ENCODE measurements around the gene LRCH2.
A peak's percentile ranks its signal among the peaks of the same experiment; 100 is the strongest.
"Not testable (repeated sequence)": the region's sequence is repeated elsewhere in the genome, so short reads cannot be mapped to it uniquely, and the experiment has no call there.

LRCH2 gene, protein sequence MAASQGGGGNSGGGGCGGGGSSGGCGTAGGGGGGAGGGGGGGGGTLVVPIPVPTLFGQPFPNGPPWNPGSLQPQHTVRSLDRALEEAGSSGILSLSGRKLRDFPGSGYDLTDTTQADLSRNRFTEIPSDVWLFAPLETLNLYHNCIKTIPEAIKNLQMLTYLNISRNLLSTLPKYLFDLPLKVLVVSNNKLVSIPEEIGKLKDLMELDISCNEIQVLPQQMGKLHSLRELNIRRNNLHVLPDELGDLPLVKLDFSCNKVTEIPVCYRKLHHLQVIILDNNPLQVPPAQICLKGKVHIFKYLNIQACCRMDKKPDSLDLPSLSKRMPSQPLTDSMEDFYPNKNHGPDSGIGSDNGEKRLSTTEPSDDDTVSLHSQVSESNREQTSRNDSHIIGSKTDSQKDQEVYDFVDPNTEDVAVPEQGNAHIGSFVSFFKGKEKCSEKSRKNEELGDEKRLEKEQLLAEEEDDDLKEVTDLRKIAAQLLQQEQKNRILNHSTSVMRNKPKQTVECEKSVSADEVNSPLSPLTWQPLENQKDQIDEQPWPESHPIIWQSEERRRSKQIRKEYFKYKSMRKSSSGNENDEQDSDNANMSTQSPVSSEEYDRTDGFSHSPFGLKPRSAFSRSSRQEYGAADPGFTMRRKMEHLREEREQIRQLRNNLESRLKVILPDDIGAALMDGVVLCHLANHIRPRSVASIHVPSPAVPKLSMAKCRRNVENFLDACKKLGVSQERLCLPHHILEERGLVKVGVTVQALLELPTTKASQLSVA

DNA sequence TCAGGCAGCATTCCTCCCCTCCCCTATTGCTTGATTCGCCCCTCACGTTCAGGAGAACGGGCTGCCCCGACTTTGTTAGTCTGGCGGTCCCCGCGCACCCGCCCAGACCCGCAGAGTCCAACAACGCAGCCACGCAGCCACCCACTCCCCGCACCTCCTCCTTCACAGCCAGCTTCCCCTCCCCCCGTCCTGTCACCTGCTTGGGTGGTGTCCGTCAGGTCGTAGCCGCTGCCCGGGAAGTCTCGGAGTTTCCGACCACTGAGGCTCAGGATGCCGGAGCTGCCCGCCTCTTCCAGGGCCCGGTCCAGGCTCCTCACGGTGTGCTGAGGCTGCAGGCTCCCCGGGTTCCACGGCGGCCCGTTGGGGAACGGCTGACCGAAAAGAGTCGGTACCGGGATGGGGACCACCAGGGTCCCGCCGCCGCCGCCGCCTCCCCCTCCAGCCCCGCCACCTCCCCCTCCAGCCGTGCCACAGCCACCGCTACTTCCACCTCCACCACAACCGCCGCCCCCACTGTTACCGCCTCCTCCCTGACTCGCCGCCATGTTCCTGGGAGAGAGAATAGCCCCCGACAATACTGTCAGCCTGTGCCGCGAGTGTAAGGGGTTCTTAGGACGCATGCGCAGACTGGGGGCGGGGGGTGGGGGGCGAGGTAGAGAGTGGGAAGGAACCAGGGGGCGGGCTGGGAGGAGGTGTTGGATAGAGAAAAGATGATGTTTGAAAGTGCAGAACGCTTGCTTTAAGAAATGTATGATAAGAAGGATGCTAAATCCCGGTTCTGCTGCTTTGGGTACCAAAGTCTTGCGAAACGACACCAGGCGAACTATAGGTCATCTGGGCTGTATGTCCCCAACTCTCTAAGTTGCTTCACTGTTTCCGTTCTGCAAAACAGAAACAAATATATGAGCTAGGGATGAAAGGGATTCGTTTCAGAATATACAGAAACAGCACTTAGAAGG is at the start of gene LRCH2:
LRCH2 (minus strand) TSS at position 600 of the 959 bp plus-strand sequence; CDS start at position 545, 55 bp downstream.
- peak in 1 of 2 experiments; percentile 5 for DNase-seq

DNA sequence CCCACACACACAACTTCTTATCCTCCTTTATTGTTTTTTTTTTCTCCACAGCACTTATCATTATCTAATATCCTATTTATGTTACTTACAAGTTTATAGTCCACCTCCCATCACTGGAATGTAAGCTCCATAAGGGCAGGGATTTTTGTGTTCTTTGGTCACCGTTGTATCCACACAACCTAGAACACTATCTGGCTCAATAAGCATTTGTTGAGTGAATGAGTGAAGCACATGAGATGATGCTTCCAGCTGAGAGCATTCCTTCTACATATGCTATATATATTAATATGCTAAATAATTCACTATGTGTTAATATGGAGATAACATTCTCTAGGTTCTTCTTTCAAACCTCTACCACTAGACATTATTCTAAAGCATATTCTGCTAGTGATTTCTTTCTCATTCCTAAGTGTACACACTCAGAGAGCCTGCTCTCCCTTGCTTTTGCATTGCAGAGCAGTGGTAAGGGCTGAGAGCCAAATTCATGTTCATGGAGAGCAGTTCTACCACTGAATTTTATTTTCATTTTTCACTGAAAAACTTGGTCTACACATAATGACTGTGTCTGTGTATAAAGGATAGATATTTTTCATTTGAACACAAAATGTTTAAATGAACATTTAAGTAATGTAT is 35.3 kb upstream of the LRCH2 start:
- no peak for DNase-seq

- DNase-seq, result no peak
These were observed 34.5 kb upstream of the LRCH2 start for GRCh38 chrX:115268421-115268820.

GRCh38 chrX:115266300-115266699 is 32.4 kb upstream of the LRCH2 start:
- no peak for DNase-seq

GRCh38 chrX:115264009-115264408 is 30.1 kb upstream of the LRCH2 start:
- no peak for DNase-seq

GRCh38 chrX:115261148-115261547 is 27.3 kb upstream of the LRCH2 start:
- no peak for DNase-seq

GRCh38 chrX:115260330-115260729 is 26.4 kb upstream of the LRCH2 start:
- no peak for DNase-seq

- no peak for DNase-seq
These were observed 25.5 kb upstream of the LRCH2 start for GRCh38 chrX:115259238-115259875.

GRCh38 chrX:115257711-115258110 is 23.8 kb upstream of the LRCH2 start:
- DNase-seq, result no peak

GRCh38 chrX:115255003-115255402 is 21.1 kb upstream of the LRCH2 start:
- DNase-seq, result no peak

GRCh38 chrX:115251458-115252233 is 17.8 kb upstream of the LRCH2 start:
- no peak for DNase-seq

GRCh38 chrX:115237056-115237455 is 3.2 kb upstream of the LRCH2 start:
- no peak for DNase-seq

- no peak for DNase-seq
These were observed 2.7 kb upstream of the LRCH2 start for GRCh38 chrX:115236560-115236959.

DNA sequence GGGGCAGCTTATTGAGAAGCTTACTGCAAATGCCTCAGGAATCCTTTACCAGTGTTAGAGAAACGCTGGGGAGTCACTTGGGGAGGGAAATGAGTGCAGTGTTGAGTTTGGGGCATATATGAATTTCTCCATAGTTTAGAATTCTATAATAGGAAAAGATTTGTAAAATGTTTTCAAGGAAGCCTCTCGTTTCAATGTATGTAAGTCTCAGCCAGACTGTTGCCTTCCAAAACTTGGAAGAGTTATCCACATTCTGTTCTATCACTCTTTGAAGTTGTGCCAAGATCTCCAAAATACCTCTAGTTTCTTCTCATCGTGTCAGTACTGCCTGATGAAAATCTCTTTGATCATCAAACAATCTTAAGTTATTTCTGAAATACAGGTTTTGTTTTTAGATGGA is 565 bp upstream of the LRCH2 start:
- DNase-seq, result no peak

DNA sequence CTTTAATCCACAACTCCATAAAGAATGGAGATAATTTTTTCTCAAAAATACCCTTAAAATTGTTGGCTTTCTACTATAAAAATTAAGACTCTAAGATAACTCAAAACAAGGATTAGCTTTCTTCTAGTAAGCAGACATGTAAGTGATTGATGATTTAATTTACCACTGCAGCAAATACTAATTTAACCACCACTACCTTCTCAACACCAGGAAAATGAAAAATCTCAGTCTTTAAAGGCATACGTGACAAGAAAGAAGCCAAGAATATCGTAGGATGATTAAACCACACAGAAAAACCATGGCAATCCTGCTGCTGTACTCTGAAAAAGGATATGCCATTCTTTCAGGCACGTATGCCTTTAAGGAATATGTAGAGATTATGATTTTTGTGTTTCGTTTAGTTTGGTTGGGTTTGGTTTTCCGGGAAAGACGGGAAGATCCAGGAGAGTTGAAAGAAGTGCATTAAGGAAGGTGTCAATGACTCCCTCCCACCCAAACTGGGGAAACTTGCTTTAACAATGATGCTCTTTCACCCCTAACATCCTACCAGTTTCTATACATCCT is 881 bp downstream of the LRCH2 start:
- no peak for DNase-seq

DNA sequence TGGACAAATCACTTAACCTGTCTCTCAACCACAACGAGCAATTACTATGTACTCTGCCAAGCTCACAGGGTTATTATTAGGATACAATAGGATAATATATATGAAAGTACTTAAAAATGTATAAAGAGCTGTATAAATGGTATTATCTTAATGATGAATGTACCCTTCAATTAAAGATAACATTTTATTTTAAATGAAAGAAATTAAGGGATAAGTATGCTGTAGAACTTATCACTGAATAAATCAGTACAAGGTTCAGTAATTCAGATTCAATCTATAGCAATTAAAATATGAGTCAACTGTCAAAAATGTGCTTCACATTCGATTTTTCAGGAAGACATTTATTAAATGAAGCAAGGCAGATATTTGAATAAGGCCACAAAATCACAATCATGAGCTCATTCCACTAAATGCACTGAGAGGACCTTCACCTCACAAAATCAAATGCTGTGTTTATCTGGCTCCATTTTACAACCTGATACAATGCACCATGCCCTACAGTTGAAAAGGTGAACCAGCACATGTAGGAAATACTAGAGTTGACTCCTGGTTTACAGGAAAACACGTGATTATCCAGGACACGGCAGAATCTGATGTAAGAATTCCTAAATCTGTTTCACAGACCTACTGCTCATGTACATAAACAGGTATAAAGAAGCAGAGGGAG is 4.4 kb downstream of the LRCH2 start:
- no peak for DNase-seq

- DNase-seq, result peak; percentile 0 to 14
These were observed 7.0 kb downstream of the LRCH2 start for GRCh38 chrX:115226929-115227328.

DNA sequence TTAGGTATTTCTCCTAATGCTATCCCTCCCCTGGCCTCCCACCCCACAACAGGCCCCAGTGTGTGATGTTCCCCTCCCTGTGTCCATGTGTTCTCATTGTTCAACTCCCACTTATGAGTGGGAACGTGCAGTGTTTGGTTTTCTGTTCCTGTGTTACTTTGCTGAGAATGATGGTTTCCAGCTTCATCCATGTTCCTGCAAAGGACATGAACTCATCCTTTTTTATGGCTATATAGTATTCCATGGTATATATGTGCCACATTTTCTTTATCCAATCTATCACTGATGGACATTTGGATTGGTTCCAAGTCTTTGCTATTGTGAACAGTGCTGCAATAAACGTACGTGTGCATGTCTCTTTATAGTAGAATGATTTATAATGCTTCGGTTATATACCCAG is 16.6 kb downstream of the LRCH2 start:
- DNase-seq, result not testable (repeated sequence)

DNA sequence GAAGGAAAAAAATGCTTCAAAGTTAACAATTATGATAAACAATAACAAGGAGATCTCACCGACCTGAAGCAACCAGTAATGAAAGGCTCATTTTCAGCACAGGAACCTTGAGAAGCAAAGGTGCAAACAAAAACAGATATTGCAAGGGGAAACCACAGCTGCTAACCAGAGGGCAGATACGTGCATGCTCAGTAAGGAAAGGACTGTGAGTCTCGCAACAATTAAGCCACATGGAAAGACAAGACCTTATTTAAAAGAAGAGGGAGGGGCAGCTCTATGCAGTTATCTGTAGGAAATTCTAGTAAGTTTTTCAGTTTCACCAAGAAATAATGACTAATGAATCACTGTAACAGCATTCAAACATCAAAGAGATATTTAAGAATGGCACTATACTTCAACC is 19.3 kb downstream of the LRCH2 start:
- DNase-seq, result no peak

- no peak for DNase-seq
These were observed 19.7 kb downstream of the LRCH2 start for GRCh38 chrX:115214151-115214550.
